ENCODE measurements around the gene BCL2L13.
"Not testable (repeated sequence)": the region's sequence is repeated elsewhere in the genome, so short reads cannot be mapped to it uniquely, and the experiment has no call there.

BCL2L13 gene

GRCh38 chr22:17638432-17639246, at the start of gene BCL2L13:
Gene BCL2L13, plus strand, starts transcription at chr22:17638757. Its CDS starts 16,955 bp downstream, at chr22:17655712.
- DNase-seq: peak; percentile 80

- DNase-seq: no peak
Observed at GRCh38 chr22:17589810-17590375, 48.7 kb upstream of the BCL2L13 start.

GRCh38 chr22:17590586-17590985, 48.0 kb upstream of the BCL2L13 start:
- no peak for DNase-seq

GRCh38 chr22:17592201-17592600, 46.4 kb upstream of the BCL2L13 start:
- DNase-seq: no peak

GRCh38 chr22:17596226-17596625, 42.3 kb upstream of the BCL2L13 start:
- no peak for DNase-seq

- no peak for DNase-seq
Observed at GRCh38 chr22:17597217-17597616, 41.3 kb upstream of the BCL2L13 start.

GRCh38 chr22:17598318-17598717, 40.2 kb upstream of the BCL2L13 start:
- DNase-seq: no peak

GRCh38 chr22:17601031-17601430, 37.5 kb upstream of the BCL2L13 start:
- DNase-seq: no peak

- no peak for DNase-seq
Observed at GRCh38 chr22:17603668-17604067, 34.9 kb upstream of the BCL2L13 start.

GRCh38 chr22:17606496-17606895, 32.1 kb upstream of the BCL2L13 start:
- DNase-seq: no peak

GRCh38 chr22:17607891-17608521, 30.6 kb upstream of the BCL2L13 start:
- no peak for DNase-seq

GRCh38 chr22:17612057-17612456, 26.5 kb upstream of the BCL2L13 start:
- DNase-seq: no peak

GRCh38 chr22:17613280-17613679, 25.3 kb upstream of the BCL2L13 start:
- no peak for DNase-seq

GRCh38 chr22:17627961-17628405, 10.6 kb upstream of the BCL2L13 start:
- DNase-seq: no peak

- DNase-seq: peak; percentile 96
Observed at GRCh38 chr22:17628406-17629172, 10.0 kb upstream of the BCL2L13 start, which contains the start of gene ATP6V1E1. Gene ATP6V1E1, minus strand, starts transcription at chr22:17628749. Its CDS starts 114 bp downstream, at chr22:17628635.

GRCh38 chr22:17629173-17629489, 9.4 kb upstream of the BCL2L13 start:
- no peak for DNase-seq

- DNase-seq: no peak
Observed at GRCh38 chr22:17629641-17630040, 8.9 kb upstream of the BCL2L13 start.

- DNase-seq: no peak
Observed at GRCh38 chr22:17631076-17631565, 7.4 kb upstream of the BCL2L13 start.

GRCh38 chr22:17633217-17633997, 5.2 kb upstream of the BCL2L13 start:
- DNase-seq: no peak

- DNase-seq: no peak
Observed at GRCh38 chr22:17633998-17634323, 4.6 kb upstream of the BCL2L13 start.

GRCh38 chr22:17634696-17635095, 3.9 kb upstream of the BCL2L13 start:
- DNase-seq: no peak

- DNase-seq: not testable (repeated sequence)
Observed at GRCh38 chr22:17636850-17637249, 1.7 kb upstream of the BCL2L13 start.
